Stimulated activated CD8-positive, alpha-beta memory T cell treated with anti-CD3 and anti-CD28 coated beads, Interleukin-4, amount 100 ng/mL, for 24 hours (primary cell): Measurements from ENCODE around the gene LUM.

Experiments used
- DNase-seq: peaks from one replicate; pipeline ENCODE4 v3.0.0-alpha.2; 2020; ENCODE audit warnings: low read depth

LUM gene, protein sequence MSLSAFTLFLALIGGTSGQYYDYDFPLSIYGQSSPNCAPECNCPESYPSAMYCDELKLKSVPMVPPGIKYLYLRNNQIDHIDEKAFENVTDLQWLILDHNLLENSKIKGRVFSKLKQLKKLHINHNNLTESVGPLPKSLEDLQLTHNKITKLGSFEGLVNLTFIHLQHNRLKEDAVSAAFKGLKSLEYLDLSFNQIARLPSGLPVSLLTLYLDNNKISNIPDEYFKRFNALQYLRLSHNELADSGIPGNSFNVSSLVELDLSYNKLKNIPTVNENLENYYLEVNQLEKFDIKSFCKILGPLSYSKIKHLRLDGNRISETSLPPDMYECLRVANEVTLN

GRCh38 chr12:91111366-91112325 is at the start of gene LUM:
Gene LUM (minus strand): TSS chr12:91111494. CDS start chr12:91108979, 2,515 bp downstream.
- DNase-seq = no peak

GRCh38 chr12:91161009-91161408 is 49.7 kb upstream of the LUM start:
- DNase-seq = no peak

DNA sequence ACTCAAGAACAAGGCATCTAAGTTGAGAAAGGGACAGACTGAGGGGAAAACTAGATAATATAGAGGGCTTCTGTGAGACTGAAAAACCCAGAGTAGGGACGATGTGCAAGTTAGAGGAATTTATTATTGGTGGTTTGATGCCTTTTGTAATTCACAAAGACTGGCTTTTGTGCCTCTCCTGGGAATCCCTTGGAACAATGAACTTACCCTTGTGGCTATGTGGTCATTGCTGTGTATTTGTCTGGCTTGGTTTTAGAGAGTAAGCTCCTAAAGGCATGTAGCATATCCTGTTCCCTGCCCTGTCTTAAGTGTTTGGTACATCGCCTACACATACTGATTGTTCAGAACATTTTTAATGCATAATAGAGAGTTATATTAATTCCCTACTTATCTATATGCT is 44.7 kb upstream of the LUM start:
- no peak for DNase-seq

- DNase-seq = no peak
Measured at GRCh38 chr12:91154131-91154530, 42.8 kb upstream of the LUM start.

DNA sequence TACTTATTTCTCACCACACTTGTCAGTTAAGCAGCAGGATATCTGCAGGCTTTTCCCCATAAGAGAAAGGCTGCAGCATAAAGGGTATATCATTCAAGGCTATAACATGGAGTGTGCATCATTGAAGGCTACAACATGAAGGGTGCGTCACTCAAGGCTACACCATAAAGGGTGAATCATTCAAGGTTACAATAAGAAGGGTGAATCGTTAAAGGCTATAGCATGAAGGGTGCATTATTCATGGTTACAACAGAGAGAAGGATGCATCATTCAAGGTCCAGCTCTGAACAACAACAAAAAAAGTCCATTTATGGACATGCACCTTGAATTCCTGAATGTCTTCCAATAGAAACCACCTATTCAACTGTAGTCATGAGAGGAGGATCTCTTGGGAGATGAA is 32.8 kb upstream of the LUM start:
- no peak for DNase-seq

- no peak for DNase-seq
Measured at GRCh38 chr12:91143206-91143605, 31.9 kb upstream of the LUM start.

- no peak for DNase-seq
Measured at GRCh38 chr12:91142221-91142631, 30.9 kb upstream of the LUM start.

DNA sequence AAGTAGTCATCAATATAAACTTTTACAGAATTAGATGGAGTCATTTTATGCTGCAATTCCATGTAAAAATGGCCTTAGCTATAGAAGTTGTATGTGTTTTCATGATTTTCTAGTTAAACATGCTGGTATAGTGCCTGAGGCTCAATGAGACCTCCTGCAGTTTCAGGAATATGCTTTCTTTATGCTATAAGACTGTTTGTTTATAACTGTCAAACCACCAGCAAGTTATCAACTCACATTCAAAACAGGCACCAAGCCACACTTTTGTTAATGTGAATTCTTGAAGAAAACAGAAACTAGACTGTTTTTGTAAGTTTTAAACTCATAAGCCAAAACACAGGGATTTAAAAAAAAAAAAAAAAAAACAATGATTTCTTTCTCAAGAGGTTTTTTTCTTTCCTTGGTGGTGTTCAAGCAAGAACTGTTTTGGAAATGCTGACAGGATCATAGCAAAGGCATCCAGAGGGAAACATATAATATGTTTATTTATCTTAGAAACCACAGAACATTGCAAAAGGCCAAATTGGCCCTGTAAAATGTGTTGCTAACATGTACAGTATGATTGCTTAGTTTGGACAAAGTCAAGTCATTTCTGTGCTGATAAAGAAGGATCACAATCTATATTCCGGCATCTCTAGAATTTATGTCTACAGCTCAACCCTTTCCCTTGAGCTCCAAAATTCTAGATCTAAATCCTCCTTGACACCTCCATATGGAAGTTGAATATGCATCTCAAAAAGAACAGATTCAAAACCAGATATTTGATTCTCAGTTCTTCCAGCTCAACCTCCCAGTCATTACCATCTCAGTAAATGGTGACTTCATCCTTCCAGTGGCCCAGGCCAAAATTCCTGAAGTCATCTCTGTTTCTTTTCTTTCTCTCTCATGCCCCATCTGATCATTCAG is 29.0 kb upstream of the LUM start:
- no peak for DNase-seq

GRCh38 chr12:91139286-91139685 is 28.0 kb upstream of the LUM start:
- DNase-seq = no peak

- no peak for DNase-seq
Measured at GRCh38 chr12:91138337-91138920, 27.1 kb upstream of the LUM start.

- no peak for DNase-seq
Measured at GRCh38 chr12:91133871-91134270, 22.6 kb upstream of the LUM start.

DNA sequence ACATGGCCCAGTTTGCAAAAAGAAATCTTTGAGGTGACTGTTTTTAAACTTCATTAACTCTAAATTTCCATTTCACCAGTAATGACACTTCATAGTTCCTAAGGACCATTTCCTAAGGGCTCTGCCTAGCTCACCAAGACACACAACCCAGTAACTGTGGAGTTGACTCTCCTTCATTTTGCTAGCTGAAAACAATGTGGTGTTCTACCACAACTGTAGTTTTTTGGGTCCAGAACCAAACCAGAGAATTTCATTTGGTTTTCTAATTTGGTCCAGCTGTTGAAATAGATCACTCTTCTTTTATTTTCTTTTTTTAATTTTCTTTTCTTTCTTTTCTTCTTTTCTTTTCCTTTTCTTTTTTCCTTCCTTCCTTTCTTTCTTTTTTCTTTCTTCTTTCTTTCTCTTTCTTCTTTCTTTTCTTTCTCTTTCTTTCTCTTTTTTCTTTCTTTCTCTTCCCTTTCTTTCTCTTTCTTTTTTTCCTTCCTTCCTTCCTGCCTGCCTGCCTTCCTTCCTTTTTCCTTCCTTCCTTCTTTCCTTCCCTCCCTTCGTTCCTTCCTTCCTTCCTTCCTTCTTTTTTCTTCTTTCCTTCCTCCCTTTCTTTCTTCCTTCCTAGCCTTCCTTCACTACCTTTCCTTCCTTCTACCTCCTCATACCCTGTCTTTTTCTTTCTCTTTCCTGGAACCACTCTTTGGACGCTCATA is 18.5 kb upstream of the LUM start:
- DNase-seq = no peak

- no peak for DNase-seq
Measured at GRCh38 chr12:91127751-91128150, 16.5 kb upstream of the LUM start.

DNA sequence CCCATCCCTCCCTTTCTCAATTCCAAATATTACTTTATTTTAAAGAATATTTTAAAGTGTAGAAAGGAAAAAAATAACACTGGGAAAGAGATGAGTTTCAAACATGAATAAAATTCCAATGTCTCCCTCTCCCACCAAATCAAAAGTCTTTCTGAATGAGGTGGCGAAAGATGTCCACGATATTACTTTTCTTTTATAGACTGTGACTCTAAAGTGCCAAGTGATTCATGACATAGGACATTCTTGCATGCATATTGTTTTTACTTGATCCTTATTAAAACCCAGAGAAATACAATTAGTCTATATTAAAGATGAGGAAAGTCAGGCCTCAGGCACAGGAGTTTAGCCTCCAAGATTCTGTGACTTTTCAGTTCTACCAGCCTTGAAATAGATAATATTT is 16.0 kb upstream of the LUM start:
- DNase-seq = no peak

DNA sequence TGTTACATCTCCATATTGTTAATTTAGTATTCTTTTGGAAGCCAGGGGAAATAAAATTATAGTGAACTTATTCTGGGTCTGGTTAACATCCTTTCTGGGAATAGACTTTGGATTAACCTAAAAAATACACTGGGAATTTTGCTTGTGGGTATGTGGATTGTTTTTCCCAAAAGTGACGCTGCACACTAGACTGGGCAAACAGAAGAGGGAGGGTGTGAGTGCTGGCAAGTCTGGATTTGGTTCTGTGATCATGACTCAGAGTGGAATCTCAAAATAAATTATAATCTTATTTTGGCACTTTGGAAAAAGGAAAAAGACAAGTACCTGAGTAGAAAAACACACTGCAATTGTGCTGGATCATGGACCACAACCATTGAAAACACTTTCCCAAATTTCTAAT is 15.2 kb upstream of the LUM start:
- no peak for DNase-seq

DNA sequence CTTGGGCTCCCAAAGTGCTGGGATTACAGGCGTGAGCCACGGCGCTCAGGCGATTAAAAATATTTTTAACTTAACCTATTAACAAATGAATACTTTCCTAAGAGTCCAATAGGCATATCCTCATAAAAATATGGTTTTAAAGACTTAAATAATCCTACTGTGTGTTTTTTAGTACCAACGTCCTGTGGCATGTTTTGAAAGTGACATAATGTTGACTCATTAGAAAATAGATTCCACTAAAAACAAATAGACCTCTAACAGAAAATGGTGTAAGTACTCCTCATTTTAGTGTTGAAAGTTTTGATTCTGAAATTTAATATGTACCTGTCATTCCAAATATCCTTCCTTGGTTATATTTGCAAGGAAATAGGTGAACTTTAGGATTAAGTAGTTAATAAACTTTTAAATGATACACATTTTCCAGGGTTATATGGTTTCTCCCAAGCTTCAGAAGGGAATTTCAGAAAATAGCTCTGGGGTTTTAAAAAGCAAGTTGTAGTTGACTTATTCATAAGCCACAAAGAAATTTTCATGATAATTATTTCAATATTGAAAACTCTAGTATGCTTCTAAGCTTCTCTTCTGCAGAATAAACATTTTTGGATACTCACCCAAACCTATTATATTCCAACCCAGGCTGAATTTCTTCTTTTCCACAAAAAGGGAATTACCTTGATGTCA is 12.1 kb upstream of the LUM start:
- DNase-seq = no peak

DNA sequence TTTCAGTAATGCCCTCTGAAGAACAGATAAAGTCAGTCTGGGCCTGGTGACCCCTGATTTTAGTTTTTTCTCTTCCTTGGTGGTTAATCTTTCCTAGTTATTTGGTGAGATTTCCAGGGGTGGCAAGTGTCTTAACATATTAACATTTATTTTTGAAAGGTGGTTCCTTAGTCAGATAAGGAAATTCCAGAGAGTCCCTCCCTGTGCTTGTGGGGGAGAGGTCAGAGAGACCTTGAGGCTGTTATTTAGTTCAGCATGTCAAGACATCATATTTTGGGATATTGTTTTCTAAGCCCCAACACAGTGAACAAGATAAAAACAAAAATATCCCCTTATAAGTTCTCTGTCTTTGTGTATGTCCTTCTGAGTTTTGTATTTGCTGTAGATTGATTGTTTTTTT is 9.5 kb upstream of the LUM start:
- DNase-seq = no peak

DNA sequence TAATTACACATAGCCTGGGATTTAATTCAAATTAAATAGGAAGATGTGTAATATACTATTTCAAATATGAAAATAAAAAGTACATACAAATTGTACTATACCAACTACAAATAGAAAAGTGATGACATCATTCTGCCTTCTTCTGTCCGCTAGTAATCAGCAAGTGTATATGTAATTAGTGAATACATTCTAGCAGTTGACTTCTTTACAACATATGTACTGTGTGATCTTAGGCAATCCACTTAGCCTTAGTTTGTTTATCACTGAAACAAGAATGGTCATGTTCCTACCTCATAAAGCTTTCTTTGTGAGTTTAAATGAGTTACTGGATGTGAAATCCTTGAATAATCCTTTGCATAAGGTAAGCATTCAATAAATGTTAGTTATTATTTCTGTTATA is 7.8 kb upstream of the LUM start:
- no peak for DNase-seq

GRCh38 chr12:91113621-91114020 is 2.3 kb upstream of the LUM start:
- DNase-seq = no peak

DNA sequence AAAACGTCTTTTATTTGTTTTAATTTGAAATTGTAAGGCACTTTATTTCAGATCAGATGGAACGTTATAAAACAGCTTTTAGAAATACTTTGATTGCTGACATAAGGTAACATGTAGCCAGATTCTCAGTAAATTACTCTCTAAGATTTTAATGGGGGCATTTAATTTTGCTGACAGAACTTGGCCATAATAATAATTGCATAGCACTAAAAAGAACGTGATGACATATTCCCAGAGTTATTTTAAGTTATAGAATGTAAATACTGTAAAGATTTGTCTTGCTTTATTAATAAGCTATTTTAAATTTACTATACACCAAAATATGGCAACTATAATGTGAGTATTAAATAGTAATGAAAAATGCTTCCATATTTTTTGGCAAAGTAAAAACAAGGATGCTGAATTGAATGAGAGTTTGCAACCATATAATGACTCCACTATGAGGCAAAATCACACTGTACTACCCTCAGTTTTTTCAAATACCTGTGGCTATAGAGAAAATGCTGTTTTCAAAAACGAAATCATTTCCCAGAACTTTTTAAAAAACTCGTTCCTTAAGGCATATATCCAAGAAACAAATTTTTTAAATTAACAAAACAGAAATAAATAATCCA is 876 bp downstream of the LUM start:
- DNase-seq = no peak
